ENCODE results near the gene PXK.

The PXK gene

GRCh38 chr3:58371754-58372153 lies 39.1 kb downstream of the PXK start:
- H3K4me3 ChIP-seq (ENCODE audit: low read depth, low read length): no peak overlapping the region
- DNase-seq (ENCODE audit: low read depth): no peak

DNA sequence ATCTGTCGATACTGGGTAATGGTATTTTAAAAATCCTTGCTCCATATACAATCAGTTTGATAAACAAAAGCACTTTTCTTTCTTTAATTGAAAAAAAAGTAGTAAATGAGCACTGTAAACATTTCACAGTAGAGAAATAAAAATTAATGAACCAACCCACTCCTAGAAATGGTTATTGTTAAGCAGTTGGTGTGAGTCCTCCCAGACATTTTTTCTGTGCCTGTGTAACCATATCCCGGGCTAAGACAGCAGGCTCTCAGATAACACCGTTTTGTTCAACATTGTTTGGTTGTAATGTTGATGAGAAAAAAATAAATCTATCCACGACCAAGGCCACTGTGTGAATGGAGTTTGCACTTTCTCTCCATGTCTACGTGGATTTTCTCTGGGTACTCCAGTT lies 42.6 kb downstream of the PXK start:
- no peak overlapping the region for H3K4me3 ChIP-seq (ENCODE audit: low read depth, low read length)
- no peak for DNase-seq (ENCODE audit: low read depth)

DNA sequence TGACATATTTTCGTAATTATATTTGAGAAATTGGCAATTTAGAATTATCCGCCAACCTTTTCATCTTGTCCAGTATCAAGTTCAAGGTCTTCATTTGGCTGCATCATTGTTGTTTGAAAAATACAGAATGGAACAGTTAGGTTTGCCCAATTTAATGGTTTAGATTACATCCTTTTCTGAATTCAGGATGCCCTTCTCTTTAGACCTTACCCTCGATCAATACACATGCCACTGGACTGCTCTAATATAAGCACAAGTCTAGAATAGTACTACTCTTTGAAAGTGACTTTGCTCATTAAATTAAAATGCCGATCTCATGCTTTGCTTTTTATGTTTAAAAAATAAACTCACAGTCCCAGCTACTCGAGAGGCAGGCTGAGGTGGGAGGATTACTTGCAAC lies 44.5 kb downstream of the PXK start:
- H3K4me3 ChIP-seq (ENCODE audit: low read depth, low read length): no peak overlapping the region
- no peak for DNase-seq (ENCODE audit: low read depth)

DNA sequence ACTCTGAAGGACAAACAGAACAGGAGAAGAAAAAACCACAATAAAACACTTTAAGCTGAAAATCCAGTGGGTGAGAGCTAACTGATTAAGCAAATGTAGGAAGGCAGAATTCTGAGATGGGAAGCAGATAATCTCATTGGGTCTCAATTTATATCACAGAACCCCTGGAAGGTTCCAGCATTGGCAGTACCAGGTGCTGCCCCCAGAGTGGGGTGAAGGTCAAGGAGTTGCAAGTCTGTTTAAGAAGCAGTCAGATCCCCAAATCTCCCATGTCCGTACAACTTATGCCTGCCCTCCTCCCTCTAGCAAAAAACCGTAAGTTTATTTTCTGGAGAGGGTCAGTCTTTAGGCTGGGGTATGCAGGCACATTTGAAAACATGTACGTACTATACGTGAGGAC lies 45.1 kb downstream of the PXK start:
- H3K4me3 ChIP-seq (ENCODE audit: low read depth, low read length): no peak overlapping the region
- DNase-seq (ENCODE audit: low read depth): no peak

- no peak for DNase-seq (ENCODE audit: low read depth)
Measured at GRCh38 chr3:58379351-58380073, 46.8 kb downstream of the PXK start.

DNA sequence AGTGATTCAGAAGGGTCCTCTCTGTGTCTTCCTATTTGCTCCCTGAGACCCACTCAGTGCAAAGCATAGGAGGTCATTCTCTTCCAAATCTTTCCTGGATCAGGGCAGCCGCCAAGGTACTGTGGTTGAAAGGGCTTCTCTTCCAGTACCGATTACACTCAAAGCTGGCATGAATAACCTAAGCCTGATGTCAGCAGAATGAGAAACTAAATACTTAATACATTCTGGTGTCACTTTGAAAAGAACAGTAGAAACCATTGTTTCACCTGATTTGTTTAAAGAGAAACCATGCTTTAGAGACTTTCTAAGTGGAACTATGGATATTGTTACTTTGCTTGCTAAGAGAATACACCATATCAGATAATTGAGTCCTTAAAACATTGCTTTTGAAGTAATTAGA lies 50.8 kb downstream of the PXK start:
- no peak overlapping the region for H3K4me3 ChIP-seq (ENCODE audit: low read depth, low read length)
- no peak for DNase-seq (ENCODE audit: low read depth)

More at GRCh38 chr3:58379351-58380073, 46.8 kb downstream of the PXK start:
- no peak overlapping the region for H3K4me3 ChIP-seq (ENCODE audit: low read depth, low read length)

DNA sequence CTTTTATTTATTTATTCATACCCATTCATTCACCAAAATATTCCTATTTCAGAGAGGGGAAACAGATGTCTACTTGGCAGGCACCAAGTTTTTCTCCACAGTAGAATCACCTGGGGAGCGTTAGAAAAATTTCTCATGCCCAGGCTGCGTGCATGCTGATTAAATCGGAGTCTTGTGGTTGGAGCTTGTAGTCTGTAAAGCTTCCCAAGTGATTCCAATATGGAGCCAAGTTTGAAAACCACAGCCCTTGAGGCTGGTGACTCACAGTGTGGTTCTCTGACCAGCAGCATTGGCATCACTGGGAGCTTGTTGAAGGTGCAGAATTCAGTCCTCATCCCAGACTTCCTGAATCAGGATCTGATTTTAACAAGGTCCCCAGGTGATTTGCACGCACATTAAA lies 51.2 kb downstream of the PXK start:
- no peak overlapping the region for H3K4me3 ChIP-seq (ENCODE audit: low read depth, low read length)
- peak; percentile 99 for DNase-seq (ENCODE audit: low read depth)

GRCh38 chr3:58384381-58385090 lies 51.8 kb downstream of the PXK start:
- no peak overlapping the region for H3K4me3 ChIP-seq (ENCODE audit: low read depth, low read length)
- no peak for DNase-seq (ENCODE audit: low read depth)

GRCh38 chr3:58386626-58387365 lies 54.1 kb downstream of the PXK start:
- peak; percentile 86 for DNase-seq (ENCODE audit: low read depth)
- H3K4me3 ChIP-seq (ENCODE audit: low read depth, low read length): no peak overlapping the region

DNA sequence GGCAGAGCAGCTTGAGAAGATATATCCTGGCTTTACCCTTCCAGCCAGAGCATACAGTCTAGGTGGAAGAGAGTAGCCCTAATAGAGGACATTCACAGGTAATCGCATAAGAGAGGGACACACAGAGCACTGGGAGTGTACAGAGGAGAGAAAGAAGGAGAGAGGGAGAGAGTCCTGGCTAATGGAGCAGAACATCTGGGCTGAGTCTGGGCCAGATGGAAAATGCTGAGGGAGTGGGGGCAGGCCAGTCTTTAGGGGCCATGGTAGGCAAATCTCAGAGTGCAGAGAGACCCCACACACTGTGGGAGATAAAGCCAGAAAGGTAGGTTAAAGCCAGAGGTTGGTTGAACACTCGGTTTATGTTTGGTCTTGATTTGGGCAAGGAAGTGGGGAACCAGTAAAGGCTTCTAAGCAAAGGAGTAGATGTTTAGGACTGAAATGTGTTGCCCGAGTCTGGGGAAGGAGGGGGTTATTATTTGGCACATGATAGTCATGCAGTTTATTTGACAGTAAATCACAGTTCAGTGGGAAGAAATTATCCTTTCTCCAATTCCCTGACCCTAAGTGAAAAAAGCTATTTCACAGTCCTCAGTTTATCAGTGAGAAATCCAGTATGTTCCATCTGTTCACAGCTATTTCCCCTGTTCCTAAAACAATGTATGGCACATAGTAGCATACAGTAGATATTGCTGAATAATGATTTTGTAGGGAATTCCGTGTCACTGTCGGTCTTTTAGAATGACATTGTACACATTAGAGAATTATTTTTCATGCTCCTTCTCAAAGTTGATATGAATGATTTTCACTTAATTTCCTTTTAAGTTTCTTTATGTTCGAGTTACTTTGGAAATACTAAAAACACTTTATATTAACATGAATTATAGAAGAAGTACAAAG lies 55.2 kb downstream of the PXK start:
- no peak for DNase-seq (ENCODE audit: low read depth)
- no peak overlapping the region for H3K4me3 ChIP-seq (ENCODE audit: low read depth, low read length)

GRCh38 chr3:58388550-58389091 lies 55.9 kb downstream of the PXK start:
- DNase-seq (ENCODE audit: low read depth): peak; percentile 59
- H3K4me3 ChIP-seq (ENCODE audit: low read depth, low read length): no peak overlapping the region

- DNase-seq (ENCODE audit: low read depth): no peak
- H3K4me3 ChIP-seq (ENCODE audit: low read depth, low read length): no peak overlapping the region
Measured at GRCh38 chr3:58391156-58391865, 58.6 kb downstream of the PXK start.

DNA sequence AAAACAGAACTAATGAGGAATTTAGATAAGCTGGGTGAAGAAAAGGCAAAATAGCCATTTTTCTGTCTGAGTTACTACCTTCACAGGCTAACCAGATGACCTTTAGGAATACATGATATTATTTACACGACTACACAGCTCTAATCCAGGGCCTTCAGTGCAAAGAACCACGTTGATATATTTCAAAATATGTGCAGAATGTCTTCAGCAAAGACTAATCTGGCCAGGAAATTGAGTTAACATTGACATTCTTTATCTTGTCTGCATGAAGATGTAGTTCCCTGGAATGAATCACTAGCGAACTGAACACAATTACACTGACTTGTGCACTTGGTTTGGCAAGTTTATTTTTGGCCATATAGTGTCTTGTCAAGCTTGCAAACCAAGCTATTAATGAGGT lies 59.5 kb downstream of the PXK start:
- no peak for DNase-seq (ENCODE audit: low read depth)
- H3K4me3 ChIP-seq (ENCODE audit: low read depth, low read length): no peak overlapping the region

DNA sequence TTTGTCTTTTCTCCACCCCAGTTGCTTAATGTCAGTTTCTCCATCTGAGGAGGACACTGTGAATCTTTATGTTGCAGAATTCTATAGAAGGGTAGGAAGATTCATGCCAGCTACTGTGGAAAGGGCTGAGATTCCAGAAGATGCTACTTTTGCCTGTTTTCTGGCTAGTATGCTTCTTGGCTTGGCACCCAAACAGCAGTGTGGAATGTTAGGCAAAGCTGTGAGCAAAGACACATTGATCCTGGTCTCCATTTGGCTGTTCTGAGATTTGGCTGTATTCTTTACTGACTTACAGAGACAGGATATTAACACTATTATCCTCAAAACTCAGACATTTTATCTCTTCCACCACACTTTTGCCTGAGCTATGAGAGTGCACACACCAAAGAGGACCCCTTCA lies 61.6 kb downstream of the PXK start:
- no peak for DNase-seq (ENCODE audit: low read depth)
- H3K4me3 ChIP-seq (ENCODE audit: low read depth, low read length): no peak overlapping the region

DNA sequence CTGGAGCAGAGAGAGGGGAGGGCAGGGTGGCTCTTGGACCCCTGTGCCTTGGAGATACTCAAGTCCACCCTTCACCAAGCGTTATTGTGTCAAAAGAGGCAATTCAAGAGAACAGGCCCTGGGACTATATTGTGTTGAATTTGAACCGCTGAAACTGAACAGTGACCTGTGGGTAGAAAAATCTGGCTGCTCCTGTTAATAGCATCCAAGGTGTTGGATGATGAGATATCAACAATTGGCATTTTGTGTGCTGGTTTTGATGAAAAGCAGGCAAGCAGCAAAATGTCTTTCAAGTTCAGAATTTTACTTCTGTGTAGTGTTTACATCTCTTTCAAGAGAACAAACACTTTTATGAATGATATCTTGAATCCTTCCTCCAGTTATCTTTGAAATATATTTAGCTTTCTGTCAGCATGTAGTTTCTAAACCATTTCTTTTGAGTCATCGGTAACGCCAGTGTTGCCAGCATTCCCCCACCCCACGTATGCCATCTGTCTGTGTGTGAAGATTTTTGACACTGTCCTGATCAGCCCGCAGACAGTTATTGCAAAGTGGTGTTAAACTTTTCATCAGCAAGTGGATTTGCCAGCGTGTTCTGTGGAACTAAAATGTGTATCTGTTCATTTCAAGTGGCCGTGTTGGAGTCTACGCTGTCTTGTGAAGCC lies 66.1 kb downstream of the PXK start:
- no peak overlapping the region for H3K4me3 ChIP-seq (ENCODE audit: low read depth, low read length)
- DNase-seq (ENCODE audit: low read depth): no peak

- no peak overlapping the region for H3K4me3 ChIP-seq (ENCODE audit: low read depth, low read length)
- no peak for DNase-seq (ENCODE audit: low read depth)
Measured at GRCh38 chr3:58403513-58404109, 70.9 kb downstream of the PXK start.

GRCh38 chr3:58404396-58404795 lies 71.7 kb downstream of the PXK start:
- H3K4me3 ChIP-seq (ENCODE audit: low read depth, low read length): no peak overlapping the region
- peak; percentile 59 for DNase-seq (ENCODE audit: low read depth)

- DNase-seq (ENCODE audit: low read depth): no peak
- H3K4me3 ChIP-seq (ENCODE audit: low read depth, low read length): no peak overlapping the region
Measured at GRCh38 chr3:58408906-58409305, 76.2 kb downstream of the PXK start.

All from skeletal muscle cell (primary cell).